Measurements from ENCODE around the gene C1QTNF4. TPM values are rescaled to one million over a fixed set of nuclear protein-coding genes. Genes with fewer than 3 reads are reported as not detected.

C1QTNF4 gene
- total RNA-seq, 2 experiments from 2014 or later = 3.6 TPM; not detected in 1

GRCh38 chr11:47631473-47631872 lies 37.3 kb upstream of the C1QTNF4 start:
- Histone ChIP-seq H3K4me3 (ENCODE audit: low read depth, low read length, poor library complexity, severe bottlenecking) (no peak overlapping the region), H3K36me3 (ENCODE audit: insufficient read depth, low read length) (peaks cover 91% of the 10 kb centered on the region), H3K27ac (ENCODE audit: low read depth, low read length, poor library complexity, severe bottlenecking) (no peak overlapping the region), H3K9me2 (ENCODE audit: insufficient read depth, low read length) (no peaks in the 10 kb centered on the region), H3K79me2 (ENCODE audit: insufficient read depth, low read depth, low read length) (no peaks in the 10 kb centered on the region), H2AFZ (ENCODE audit: low read length) (no peak overlapping the region), H4K20me1 (ENCODE audit: insufficient read depth, low read length) (no peaks in the 10 kb centered on the region), H3K4me1 (ENCODE audit: insufficient read depth, low read length, poor library complexity, severe bottlenecking) (no peaks in the 10 kb centered on the region), H3K9me3 (ENCODE audit: low read length) (no peaks in the 10 kb centered on the region), H3K4me2 (ENCODE audit: low read length) (no peak overlapping the region)
- ChIA-PET CTCF (ENCODE audit: unreplicated experiment) (no interaction called here), POLR2A (interaction anchor here (0.7 kb wide), 1 partner anchor 11 kb away, joined by 3 read pairs; no protein-coding TSS in a partner anchor)
- no peak for DNase-seq (ENCODE audit: low spot score)
- BruUV-seq (replicated peaks) = no TSS peak
- TF ChIP-seq EZH2phosphoT487 (IDR thresholded peaks at IDR 0.05; ENCODE audit: borderline replicate concordance, low read depth, low read length) (no peak), CTCF (conservative IDR thresholded peaks at IDR 0.05; ENCODE audit: low read length) (no peak)
- intact Hi-C loops (cut with micrococcal nuclease; ENCODE audit: unreplicated experiment) = no loop called here

- Histone ChIP-seq H3K36me3 (ENCODE audit: insufficient read depth, low read length) (peaks cover 89% of the 10 kb centered on the region), H3K4me3 (ENCODE audit: low read depth, low read length, poor library complexity, severe bottlenecking) (no peak overlapping the region), H3K4me2 (ENCODE audit: low read length) (no peak overlapping the region), H3K4me1 (ENCODE audit: insufficient read depth, low read length, poor library complexity, severe bottlenecking) (no peaks in the 10 kb centered on the region), H3K79me2 (ENCODE audit: insufficient read depth, low read depth, low read length) (no peaks in the 10 kb centered on the region), H3K9me3 (ENCODE audit: low read length) (no peaks in the 10 kb centered on the region), H3K9me2 (ENCODE audit: insufficient read depth, low read length) (no peaks in the 10 kb centered on the region), H4K20me1 (ENCODE audit: insufficient read depth, low read length) (no peaks in the 10 kb centered on the region), H3K27ac (ENCODE audit: low read depth, low read length, poor library complexity, severe bottlenecking) (no peak overlapping the region), H2AFZ (ENCODE audit: low read length) (no peak overlapping the region)
- BruUV-seq (replicated peaks) = no TSS peak
- no peak for DNase-seq (ENCODE audit: low spot score)
- ChIA-PET CTCF (ENCODE audit: unreplicated experiment) (no interaction called here), POLR2A (interaction anchor here (0.7 to 1.1 kb wide), 3 partner anchors 9 to 54 kb away, joined by 3 to 4 read pairs (median 3); no protein-coding TSS in a partner anchor)
- intact Hi-C loops (cut with micrococcal nuclease; ENCODE audit: unreplicated experiment) = no loop called here
- TF ChIP-seq EZH2phosphoT487 (IDR thresholded peaks at IDR 0.05; ENCODE audit: borderline replicate concordance, low read depth, low read length) = no peak
- no peak for TF ChIP-seq CTCF (conservative IDR thresholded peaks at IDR 0.05; ENCODE audit: low read length)
Observed at GRCh38 chr11:47628026-47628425, 33.8 kb upstream of the C1QTNF4 start.

- TF ChIP-seq EZH2phosphoT487 (IDR thresholded peaks at IDR 0.05; ENCODE audit: borderline replicate concordance, low read depth, low read length) (no peak), CTCF (conservative IDR thresholded peaks at IDR 0.05; ENCODE audit: low read length) (no peak)
- Histone ChIP-seq H4K20me1 (ENCODE audit: insufficient read depth, low read length) (no peaks in the 10 kb centered on the region), H3K4me3 (ENCODE audit: low read depth, low read length, poor library complexity, severe bottlenecking) (no peak overlapping the region), H3K9me2 (ENCODE audit: insufficient read depth, low read length) (no peaks in the 10 kb centered on the region), H3K36me3 (ENCODE audit: insufficient read depth, low read length) (peaks cover 91% of the 10 kb centered on the region), H3K9me3 (ENCODE audit: low read length) (no peaks in the 10 kb centered on the region), H3K27ac (ENCODE audit: low read depth, low read length, poor library complexity, severe bottlenecking) (no peak overlapping the region), H3K4me2 (ENCODE audit: low read length) (no peak overlapping the region), H3K79me2 (ENCODE audit: insufficient read depth, low read depth, low read length) (no peaks in the 10 kb centered on the region), H3K4me1 (ENCODE audit: insufficient read depth, low read length, poor library complexity, severe bottlenecking) (no peaks in the 10 kb centered on the region), H2AFZ (ENCODE audit: low read length) (no peak overlapping the region)
- DNase-seq (ENCODE audit: low spot score) = no peak
- intact Hi-C loops (cut with micrococcal nuclease; ENCODE audit: unreplicated experiment) = no loop called here
- CTCF ChIA-PET (ENCODE audit: unreplicated experiment) = no interaction called here
- no TSS peak for BruUV-seq (replicated peaks)
- POLR2A ChIA-PET = interaction anchor here (0.6 to 0.7 kb wide), 3 partner anchors 15 to 122 kb away, joined by 3 to 4 read pairs (median 3); partner anchors contain the start of genes KBTBD4 and NDUFS3
Observed at GRCh38 chr11:47626234-47626633, 32.0 kb upstream of the C1QTNF4 start.

Measured in OCI-LY7 (cell line).